Activated T-cell treated with anti-CD3 and anti-CD28 coated beads for 48 hours (primary cell): Measurements from ENCODE around the gene ITGA4.

Source experiments
- DNase-seq: peaks from one replicate; pipeline ENCODE4 v3.0.0-alpha.2; 2020; ENCODE audit warnings: low read depth

The ITGA4 gene

DNA sequence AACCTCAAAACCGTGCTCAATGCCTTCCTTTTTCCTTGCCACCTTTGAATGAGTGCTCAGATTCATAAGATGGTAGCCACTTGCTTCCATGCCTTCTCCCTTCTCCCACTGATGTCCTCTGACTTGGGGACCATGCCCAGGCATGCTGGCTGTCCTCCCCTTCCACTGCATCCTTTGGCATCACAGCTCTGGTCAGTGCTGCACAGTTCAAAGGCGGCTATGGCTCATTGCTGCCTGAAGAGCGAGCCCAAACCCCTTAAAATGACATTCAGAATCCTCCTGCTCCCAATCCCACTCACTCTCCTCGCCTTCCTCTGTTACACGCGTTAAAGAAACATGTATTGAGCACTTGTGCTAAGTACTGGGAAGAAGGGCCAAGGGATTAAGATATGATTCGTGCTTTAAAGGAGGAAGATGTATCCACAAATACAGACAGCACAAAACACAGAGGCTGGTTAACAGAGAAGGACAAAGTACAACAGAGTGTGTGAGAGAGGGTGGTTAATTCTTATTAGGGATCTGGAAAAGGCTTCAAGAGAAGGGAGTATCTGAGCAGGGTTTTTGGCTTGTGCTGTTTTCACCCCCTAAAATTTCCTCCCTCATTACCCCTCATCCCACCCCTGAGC is 118.0 kb downstream of the ITGA4 start:
- no peak for DNase-seq

DNA sequence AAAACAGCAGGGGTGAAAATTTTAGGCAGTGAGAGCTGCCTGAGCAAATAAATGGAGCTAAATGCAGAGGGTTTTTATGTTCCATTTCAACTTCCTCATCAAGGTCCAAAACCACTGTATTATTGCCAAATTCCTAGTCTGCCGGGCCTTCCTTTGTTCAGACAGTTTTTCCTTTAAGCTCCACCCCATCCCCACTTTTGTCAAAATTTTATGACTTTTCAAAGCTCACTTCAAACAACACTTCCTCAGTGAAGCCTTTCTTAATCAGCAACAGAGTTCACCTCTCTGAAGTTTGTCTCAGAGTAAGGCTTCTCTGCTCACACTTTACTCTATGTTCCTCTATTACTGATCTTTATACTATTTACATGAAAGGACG is 118.5 kb downstream of the ITGA4 start:
- no peak for DNase-seq

- DNase-seq, result no peak
These were observed 119.2 kb downstream of the ITGA4 start for GRCh38 chr2:181576431-181576830.

DNA sequence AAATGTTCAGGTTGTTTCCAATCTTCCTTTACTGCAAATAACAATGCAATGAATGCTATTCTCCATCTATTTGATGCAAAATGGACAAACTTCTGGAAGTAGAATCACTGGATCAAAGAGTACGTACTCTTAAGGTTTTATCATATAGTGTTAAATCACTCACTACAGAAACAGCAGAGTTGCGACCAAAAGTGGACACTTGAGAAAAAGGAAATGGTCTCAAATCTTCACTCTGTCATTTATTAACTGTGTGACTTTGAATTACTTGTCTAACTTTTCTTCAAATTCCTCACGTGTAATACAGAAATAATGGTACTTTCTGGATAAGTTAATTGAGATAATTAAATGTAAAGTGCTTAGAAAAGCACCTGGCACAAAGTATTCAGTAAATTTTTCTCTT is 121.6 kb downstream of the ITGA4 start:
- no peak for DNase-seq

- DNase-seq, result no peak
These were observed 124.3 kb downstream of the ITGA4 start for GRCh38 chr2:181581534-181581933.

DNA sequence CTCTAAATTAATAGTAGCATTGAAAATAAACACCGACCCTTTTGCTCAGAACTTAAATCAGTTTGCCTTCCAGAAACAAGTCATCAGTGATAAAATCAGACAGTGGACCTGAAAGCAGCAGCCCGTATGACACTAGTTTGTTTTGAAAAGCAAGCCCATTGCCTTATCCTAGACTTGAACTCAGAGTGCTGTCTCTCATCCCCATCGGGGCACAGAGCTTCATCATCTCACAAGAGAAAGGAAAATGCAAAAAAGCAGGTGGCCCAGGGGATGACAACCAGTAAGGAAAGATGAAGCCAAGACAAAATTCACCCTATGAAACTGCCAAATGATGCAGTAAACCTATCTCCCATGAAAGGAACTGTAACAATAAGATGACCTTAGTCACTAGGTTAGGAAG is 128.5 kb downstream of the ITGA4 start:
- no peak for DNase-seq
